Activated T-helper 9 cell treated with anti-CD3 and anti-CD28 coated beads, Interleukin-2, amount 50 U/mL, for 16 hours (primary cell): ENCODE data around the gene NLGN2.

Experiments used
- DNase-seq: peaks from one replicate; pipeline ENCODE4 v3.0.0-alpha.2; 2020; ENCODE audit warnings: low read depth

NLGN2 gene

GRCh38 chr17:7466318-7466638 is 58.6 kb downstream of the NLGN2 start:
- DNase-seq: no peak

GRCh38 chr17:7466639-7467341 is 59.1 kb downstream of the NLGN2 start:
- no peak for DNase-seq

GRCh38 chr17:7467498-7467897 is 59.9 kb downstream of the NLGN2 start:
- no peak for DNase-seq

GRCh38 chr17:7468290-7468689 is 60.6 kb downstream of the NLGN2 start:
- DNase-seq: no peak

- no peak for DNase-seq
These were observed 61.3 kb downstream of the NLGN2 start for GRCh38 chr17:7468804-7469389.
